HepG2 (cell line): ENCODE measurements around the gene DDC. TPM values are rescaled to one million over a fixed set of nuclear protein-coding genes. Genes with fewer than 3 reads are reported as not detected.
A peak's percentile ranks its signal among the peaks of the same experiment; 100 is the strongest.

Source experiments
- CENPX ChIP-seq: sonication (generic); formaldehyde crosslinking; IDR thresholded peaks from 2 replicates; pipeline ENCODE4 v1.9.0; 2021; ENCODE audit warnings: mild to moderate bottlenecking, missing genetic modification reagents, moderate library complexity
- FOSL2 ChIP-seq: sonication (generic); formaldehyde crosslinking; IDR thresholded peaks from 2 replicates; pipeline ENCODE4 v1.4.0; 2020; ENCODE audit warnings: missing genetic modification reagents
- PPARG ChIP-seq: conservative IDR thresholded peaks from 2 replicates; pipeline ENCODE4 v1.6.1; 2016; ENCODE audit warnings: missing biosample characterization, missing genetic modification reagents
- RAD21 ChIP-seq: fragments of 450-650 bp; formaldehyde crosslinking; IDR thresholded peaks from 2 replicates; pipeline ENCODE4 v1.5.0; 2020; ENCODE audit warnings: mild to moderate bottlenecking
- RBM39 ChIP-seq: fragments of 200-400 bp; formaldehyde crosslinking; IDR thresholded peaks from one replicate; pipeline ENCODE4 v1.6.1; 2018; ENCODE audit warnings: antibody characterized with exemption, mild to moderate bottlenecking, low read depth, low read length; ENCODE audit not compliant: poor library complexity, severe bottlenecking
- RFX3 ChIP-seq: IDR thresholded peaks from 2 replicates; pipeline ENCODE4 v1.6.1; 2016; ENCODE audit warnings: missing biosample characterization, missing genetic modification reagents
- SALL1 ChIP-seq: sonication (generic); formaldehyde crosslinking; IDR thresholded peaks from 2 replicates; pipeline ENCODE4 v1.8.0; 2022; ENCODE audit warnings: mild to moderate bottlenecking, missing genetic modification reagents
- SMC3 ChIP-seq: IDR thresholded peaks from 2 replicates; pipeline ENCODE4 v1.6.1; 2011; ENCODE audit warnings: low read length, improper control_type of control experiment
- TEAD3 ChIP-seq: optimal IDR thresholded peaks from 2 replicates; pipeline ENCODE3; 2016; ENCODE audit warnings: borderline replicate concordance
- ZFP36L2 ChIP-seq: sonication (generic); formaldehyde crosslinking; IDR thresholded peaks from 2 replicates; pipeline ENCODE4 v1.4.0; 2020; ENCODE audit warnings: missing genetic modification reagents
- ZNF224 ChIP-seq: sonication (generic); formaldehyde crosslinking; IDR thresholded peaks from 2 replicates; pipeline ENCODE4 v1.5.0; 2020; ENCODE audit warnings: mild to moderate bottlenecking, missing genetic modification reagents
- ZNF451 ChIP-seq: sonication (generic); formaldehyde crosslinking; IDR thresholded peaks from 2 replicates; pipeline ENCODE4 v1.5.0; 2020; ENCODE audit warnings: mild to moderate bottlenecking, missing genetic modification reagents
- ZNF546 ChIP-seq: sonication (generic); formaldehyde crosslinking; conservative IDR thresholded peaks from 2 replicates; pipeline ENCODE4 v1.8.1; 2023; ENCODE audit warnings: mild to moderate bottlenecking, missing genetic modification reagents
- ZNF550 ChIP-seq: sonication (generic); formaldehyde crosslinking; IDR thresholded peaks from 2 replicates; pipeline ENCODE4 v1.4.0; 2020; ENCODE audit warnings: mild to moderate bottlenecking, missing genetic modification reagents, borderline replicate concordance
- polyA plus RNA-seq, 8 experiments: library from polyadenylated mRNA; depleted of rRNA in 3 of 8; stranded (reverse) in 7 of 8; unstranded in 1 of 8; fragments of >200 nt; fragmentation: Illumina TruSeq in 4 of 8; extraction: Trizol in 4 of 8; gene quantifications; 2 replicates each; pipeline versions ENCODE4 v1.2.1 to v1.2.3, GENCODE V29; 2011 to 2016; ENCODE audit warnings: low read depth in 4 of 8, missing spikeins in 1 of 8, mixed read lengths in 1 of 8; ENCODE audit not compliant: insufficient read depth in 1 of 8
- total RNA-seq, 5 experiments: library from RNA; depleted of rRNA; stranded (reverse); fragments of >200 nt; fragmentation: Illumina TruSeq; extraction: Trizol; gene quantifications; 2 replicates each; pipeline ENCODE4 v1.2.3, GENCODE V29; 2016; ENCODE audit warnings: low read depth in 1 of 5
- TF ChIP-seq, protein P1 (sequence below): sonication (generic); formaldehyde crosslinking; IDR thresholded peaks from 2 replicates; pipeline ENCODE4 v1.4.0; 2020; ENCODE audit warnings: missing genetic modification reagents, mild to moderate bottlenecking, borderline replicate concordance
- TF ChIP-seq, protein P2 (sequence below): sonication (generic); formaldehyde crosslinking; IDR thresholded peaks from 2 replicates; pipeline ENCODE4 v1.5.0; 2020; ENCODE audit warnings: mild to moderate bottlenecking, missing genetic modification reagents, moderate library complexity
- TF ChIP-seq, protein P3 (sequence below): sonication (generic); formaldehyde crosslinking; IDR thresholded peaks from 2 replicates; pipeline ENCODE4 v1.8.0; 2022; ENCODE audit warnings: mild to moderate bottlenecking, missing genetic modification reagents, moderate library complexity
- TF ChIP-seq, protein P4 (sequence below): fragments of 450-650 bp; IDR thresholded peaks from 2 replicates; pipeline ENCODE4 v1.6.1; 2016
- TF ChIP-seq, protein P5 (sequence below): IDR thresholded peaks from 2 replicates; pipeline ENCODE4 v1.4.0; 2020; ENCODE audit warnings: mild to moderate bottlenecking, missing genetic modification reagents

The DDC gene
- total and polyA plus RNA-seq, 2 of the 13 experiments (the other 11 are each of a cell fraction or from before 2014, with no cell fraction given) = 11.7 to 93.3 TPM

DNA sequence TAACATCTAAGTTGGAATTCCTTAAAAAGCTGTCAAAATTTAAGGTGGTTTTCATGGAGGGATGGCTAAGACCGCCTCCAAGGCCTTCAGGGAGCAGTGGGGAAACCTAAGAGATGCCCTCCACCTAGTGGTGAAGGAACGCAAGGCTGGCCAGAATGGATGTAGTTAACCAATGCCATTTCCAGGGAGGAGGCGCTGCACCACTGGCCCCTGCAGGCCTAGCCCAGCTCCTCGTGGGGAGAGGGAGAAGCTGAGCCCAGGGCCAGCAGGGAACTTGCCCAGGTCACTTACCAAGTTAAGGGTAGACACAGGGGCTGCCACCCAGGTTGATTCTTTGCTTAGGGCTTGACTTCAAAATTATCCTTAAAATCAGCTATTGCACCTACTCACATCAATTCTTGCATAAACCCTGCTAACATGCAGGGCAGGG is 147.1 kb downstream of the DDC start (continued):
- TF ChIP-seq, protein P1, sequence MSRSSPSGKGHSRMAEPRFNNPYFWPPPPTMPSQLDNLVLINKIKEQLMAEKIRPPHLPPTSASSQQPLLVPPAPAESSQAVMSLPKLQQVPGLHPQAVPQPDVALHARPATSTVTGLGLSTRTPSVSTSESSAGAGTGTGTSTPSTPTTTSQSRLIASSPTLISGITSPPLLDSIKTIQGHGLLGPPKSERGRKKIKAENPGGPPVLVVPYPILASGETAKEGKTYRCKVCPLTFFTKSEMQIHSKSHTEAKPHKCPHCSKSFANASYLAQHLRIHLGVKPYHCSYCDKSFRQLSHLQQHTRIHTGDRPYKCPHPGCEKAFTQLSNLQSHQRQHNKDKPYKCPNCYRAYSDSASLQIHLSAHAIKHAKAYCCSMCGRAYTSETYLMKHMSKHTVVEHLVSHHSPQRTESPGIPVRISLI (CRISPR knock-in tag) = no peak
- TF ChIP-seq ZNF224 (CRISPR knock-in tag) = no peak
- TF ChIP-seq RAD21 (CRISPR knock-in tag) = peak; percentile 68
- TF ChIP-seq, protein P2, sequence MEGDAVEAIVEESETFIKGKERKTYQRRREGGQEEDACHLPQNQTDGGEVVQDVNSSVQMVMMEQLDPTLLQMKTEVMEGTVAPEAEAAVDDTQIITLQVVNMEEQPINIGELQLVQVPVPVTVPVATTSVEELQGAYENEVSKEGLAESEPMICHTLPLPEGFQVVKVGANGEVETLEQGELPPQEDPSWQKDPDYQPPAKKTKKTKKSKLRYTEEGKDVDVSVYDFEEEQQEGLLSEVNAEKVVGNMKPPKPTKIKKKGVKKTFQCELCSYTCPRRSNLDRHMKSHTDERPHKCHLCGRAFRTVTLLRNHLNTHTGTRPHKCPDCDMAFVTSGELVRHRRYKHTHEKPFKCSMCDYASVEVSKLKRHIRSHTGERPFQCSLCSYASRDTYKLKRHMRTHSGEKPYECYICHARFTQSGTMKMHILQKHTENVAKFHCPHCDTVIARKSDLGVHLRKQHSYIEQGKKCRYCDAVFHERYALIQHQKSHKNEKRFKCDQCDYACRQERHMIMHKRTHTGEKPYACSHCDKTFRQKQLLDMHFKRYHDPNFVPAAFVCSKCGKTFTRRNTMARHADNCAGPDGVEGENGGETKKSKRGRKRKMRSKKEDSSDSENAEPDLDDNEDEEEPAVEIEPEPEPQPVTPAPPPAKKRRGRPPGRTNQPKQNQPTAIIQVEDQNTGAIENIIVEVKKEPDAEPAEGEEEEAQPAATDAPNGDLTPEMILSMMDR (CRISPR knock-in tag) = peak; percentile 86
- TF ChIP-seq, protein P3, sequence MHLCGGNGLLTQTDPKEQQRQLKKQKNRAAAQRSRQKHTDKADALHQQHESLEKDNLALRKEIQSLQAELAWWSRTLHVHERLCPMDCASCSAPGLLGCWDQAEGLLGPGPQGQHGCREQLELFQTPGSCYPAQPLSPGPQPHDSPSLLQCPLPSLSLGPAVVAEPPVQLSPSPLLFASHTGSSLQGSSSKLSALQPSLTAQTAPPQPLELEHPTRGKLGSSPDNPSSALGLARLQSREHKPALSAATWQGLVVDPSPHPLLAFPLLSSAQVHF (CRISPR knock-in tag) = no peak
- no peak for TF ChIP-seq RBM39
- TF ChIP-seq ZNF451 = no peak
- TF ChIP-seq ZNF550 (CRISPR knock-in tag) = no peak
- peak; percentile 15; the same call in 1 of the 2 replicates for TF ChIP-seq FOSL2 (CRISPR knock-in tag)
- TF ChIP-seq PPARG (CRISPR knock-in tag) = 0 out of 2 replicates have a peak, but pooled peaks have one; percentile 24
- no peak for TF ChIP-seq CENPX
- no peak for TF ChIP-seq ZNF546
- TF ChIP-seq, protein P4, sequence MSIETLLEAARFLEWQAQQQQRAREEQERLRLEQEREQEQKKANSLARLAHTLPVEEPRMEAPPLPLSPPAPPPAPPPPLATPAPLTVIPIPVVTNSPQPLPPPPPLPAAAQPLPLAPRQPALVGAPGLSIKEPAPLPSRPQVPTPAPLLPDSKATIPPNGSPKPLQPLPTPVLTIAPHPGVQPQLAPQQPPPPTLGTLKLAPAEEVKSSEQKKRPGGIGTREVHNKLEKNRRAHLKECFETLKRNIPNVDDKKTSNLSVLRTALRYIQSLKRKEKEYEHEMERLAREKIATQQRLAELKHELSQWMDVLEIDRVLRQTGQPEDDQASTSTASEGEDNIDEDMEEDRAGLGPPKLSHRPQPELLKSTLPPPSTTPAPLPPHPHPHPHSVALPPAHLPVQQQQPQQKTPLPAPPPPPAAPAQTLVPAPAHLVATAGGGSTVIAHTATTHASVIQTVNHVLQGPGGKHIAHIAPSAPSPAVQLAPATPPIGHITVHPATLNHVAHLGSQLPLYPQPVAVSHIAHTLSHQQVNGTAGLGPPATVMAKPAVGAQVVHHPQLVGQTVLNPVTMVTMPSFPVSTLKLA = no peak
- no peak for TF ChIP-seq RFX3 (CRISPR knock-in tag)
- TF ChIP-seq, protein P5, sequence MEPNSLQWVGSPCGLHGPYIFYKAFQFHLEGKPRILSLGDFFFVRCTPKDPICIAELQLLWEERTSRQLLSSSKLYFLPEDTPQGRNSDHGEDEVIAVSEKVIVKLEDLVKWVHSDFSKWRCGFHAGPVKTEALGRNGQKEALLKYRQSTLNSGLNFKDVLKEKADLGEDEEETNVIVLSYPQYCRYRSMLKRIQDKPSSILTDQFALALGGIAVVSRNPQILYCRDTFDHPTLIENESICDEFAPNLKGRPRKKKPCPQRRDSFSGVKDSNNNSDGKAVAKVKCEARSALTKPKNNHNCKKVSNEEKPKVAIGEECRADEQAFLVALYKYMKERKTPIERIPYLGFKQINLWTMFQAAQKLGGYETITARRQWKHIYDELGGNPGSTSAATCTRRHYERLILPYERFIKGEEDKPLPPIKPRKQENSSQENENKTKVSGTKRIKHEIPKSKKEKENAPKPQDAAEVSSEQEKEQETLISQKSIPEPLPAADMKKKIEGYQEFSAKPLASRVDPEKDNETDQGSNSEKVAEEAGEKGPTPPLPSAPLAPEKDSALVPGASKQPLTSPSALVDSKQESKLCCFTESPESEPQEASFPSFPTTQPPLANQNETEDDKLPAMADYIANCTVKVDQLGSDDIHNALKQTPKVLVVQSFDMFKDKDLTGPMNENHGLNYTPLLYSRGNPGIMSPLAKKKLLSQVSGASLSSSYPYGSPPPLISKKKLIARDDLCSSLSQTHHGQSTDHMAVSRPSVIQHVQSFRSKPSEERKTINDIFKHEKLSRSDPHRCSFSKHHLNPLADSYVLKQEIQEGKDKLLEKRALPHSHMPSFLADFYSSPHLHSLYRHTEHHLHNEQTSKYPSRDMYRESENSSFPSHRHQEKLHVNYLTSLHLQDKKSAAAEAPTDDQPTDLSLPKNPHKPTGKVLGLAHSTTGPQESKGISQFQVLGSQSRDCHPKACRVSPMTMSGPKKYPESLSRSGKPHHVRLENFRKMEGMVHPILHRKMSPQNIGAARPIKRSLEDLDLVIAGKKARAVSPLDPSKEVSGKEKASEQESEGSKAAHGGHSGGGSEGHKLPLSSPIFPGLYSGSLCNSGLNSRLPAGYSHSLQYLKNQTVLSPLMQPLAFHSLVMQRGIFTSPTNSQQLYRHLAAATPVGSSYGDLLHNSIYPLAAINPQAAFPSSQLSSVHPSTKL (CRISPR knock-in tag) = peak; percentile 24; the same call in 1 of the 2 replicates
- no peak for TF ChIP-seq ZFP36L2 (CRISPR knock-in tag)
- TF ChIP-seq TEAD3 = peak; percentile 24
- no peak for TF ChIP-seq SALL1 (CRISPR knock-in tag)
- peak; percentile 75 for TF ChIP-seq SMC3
- TF ChIP-seq, all 625 proteins: peak for 12
